Measurements from ENCODE around the gene KAZN.
A peak's percentile ranks its signal among the peaks of the same experiment; 100 is the strongest.

KAZN gene

DNA sequence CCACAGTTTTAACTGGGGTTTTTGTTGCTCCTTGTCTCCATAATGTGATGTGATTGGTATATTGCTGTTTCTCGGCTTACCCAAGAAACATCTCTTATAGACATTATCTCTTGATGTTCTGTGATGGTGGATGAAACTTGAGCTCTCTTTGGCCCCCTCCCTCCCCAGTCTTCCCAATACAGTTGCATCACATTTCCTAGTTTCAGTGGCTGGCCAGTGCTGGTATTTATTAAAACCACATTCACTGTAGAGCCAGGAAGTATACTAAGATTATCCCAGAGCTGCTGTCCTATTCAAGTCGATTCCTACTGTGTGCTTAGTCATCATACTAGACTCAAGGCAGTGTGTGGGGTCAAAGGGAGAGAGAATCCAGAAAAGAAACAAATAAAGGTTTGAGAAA is 244.4 kb downstream of the KAZN start:
- no peaks in the 10 kb centered on the region for H3K27me3 ChIP-seq (replicated peaks; ENCODE audit: insufficient read depth, low read length)
- no peak overlapping the region for H3K4me3 ChIP-seq (ENCODE audit: low read length)
- no peaks in the 10 kb centered on the region for H3K36me3 ChIP-seq (replicated peaks; ENCODE audit: insufficient read depth, low read length)
- DNase-seq: no peak
- H3K27ac ChIP-seq (ENCODE audit: low read length): no peak overlapping the region
- no peak overlapping the region for H2AFZ ChIP-seq (ENCODE audit: low read length)
- no peaks in the 10 kb centered on the region for H3K79me2 ChIP-seq (ENCODE audit: low read length)
- H3K9me2 ChIP-seq (replicated peaks; ENCODE audit: insufficient read depth, low read length): no peaks in the 10 kb centered on the region
- no peaks in the 10 kb centered on the region for H4K20me1 ChIP-seq (ENCODE audit: insufficient read depth, low read length)
- peaks cover 11% of the 10 kb centered on the region for H3K4me1 ChIP-seq (ENCODE audit: low read length)
- no peaks in the 10 kb centered on the region for H3K9me3 ChIP-seq (replicated peaks; ENCODE audit: insufficient read depth, low read length)
- H3K9ac ChIP-seq (ENCODE audit: low read length): no peak overlapping the region
- TF ChIP-seq EZH2phosphoT487 (IDR thresholded peaks at IDR 0.05; ENCODE audit: low read length) (no peak), EZH2 (optimal IDR thresholded peaks at IDR 0.05; ENCODE audit: low read depth, low read length) (no peak)
- TF ChIP-seq, protein P1, sequence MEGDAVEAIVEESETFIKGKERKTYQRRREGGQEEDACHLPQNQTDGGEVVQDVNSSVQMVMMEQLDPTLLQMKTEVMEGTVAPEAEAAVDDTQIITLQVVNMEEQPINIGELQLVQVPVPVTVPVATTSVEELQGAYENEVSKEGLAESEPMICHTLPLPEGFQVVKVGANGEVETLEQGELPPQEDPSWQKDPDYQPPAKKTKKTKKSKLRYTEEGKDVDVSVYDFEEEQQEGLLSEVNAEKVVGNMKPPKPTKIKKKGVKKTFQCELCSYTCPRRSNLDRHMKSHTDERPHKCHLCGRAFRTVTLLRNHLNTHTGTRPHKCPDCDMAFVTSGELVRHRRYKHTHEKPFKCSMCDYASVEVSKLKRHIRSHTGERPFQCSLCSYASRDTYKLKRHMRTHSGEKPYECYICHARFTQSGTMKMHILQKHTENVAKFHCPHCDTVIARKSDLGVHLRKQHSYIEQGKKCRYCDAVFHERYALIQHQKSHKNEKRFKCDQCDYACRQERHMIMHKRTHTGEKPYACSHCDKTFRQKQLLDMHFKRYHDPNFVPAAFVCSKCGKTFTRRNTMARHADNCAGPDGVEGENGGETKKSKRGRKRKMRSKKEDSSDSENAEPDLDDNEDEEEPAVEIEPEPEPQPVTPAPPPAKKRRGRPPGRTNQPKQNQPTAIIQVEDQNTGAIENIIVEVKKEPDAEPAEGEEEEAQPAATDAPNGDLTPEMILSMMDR (IDR thresholded peaks at IDR 0.05; ENCODE audit: low read length): no peak
- peak overlapping the region; percentile 15; the same call in 1 of the 2 replicates for H3K4me2 ChIP-seq (ENCODE audit: low read depth, low read length)
- H3F3A ChIP-seq (ENCODE audit: insufficient read depth, low read length): peaks cover 7% of the 10 kb centered on the region; the same call in 1 of the 2 replicates

DNA sequence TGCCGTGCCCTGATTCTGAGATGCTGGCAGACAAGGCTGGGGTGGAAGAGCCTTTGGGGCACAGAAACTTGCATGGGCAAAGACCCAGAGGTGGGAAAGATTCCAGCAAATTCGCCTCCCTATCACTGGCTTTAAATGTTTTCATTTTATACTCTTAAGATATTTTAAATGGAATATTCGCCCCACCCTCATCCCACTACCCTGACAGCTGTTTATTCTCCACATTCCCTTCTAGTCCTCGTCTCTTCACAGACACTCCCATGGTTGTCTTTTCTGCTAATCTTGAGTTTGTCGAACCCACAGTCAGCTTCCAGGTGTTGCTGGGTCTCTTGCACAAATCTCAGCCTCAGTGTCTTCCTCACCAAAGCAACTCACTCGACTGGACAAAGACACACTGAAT is 245.0 kb downstream of the KAZN start:
- Histone ChIP-seq H3K79me2 (ENCODE audit: low read length) (no peaks in the 10 kb centered on the region), H3K4me2 (ENCODE audit: low read depth, low read length) (no peak overlapping the region), H3K36me3 (replicated peaks; ENCODE audit: insufficient read depth, low read length) (no peaks in the 10 kb centered on the region), H2AFZ (ENCODE audit: low read length) (no peak overlapping the region), H3F3A (ENCODE audit: insufficient read depth, low read length) (peaks cover 6% of the 10 kb centered on the region; the same call in 1 of the 2 replicates), H4K20me1 (ENCODE audit: insufficient read depth, low read length) (no peaks in the 10 kb centered on the region), H3K9me3 (replicated peaks; ENCODE audit: insufficient read depth, low read length) (no peaks in the 10 kb centered on the region), H3K27ac (ENCODE audit: low read length) (no peak overlapping the region), H3K27me3 (replicated peaks; ENCODE audit: insufficient read depth, low read length) (no peaks in the 10 kb centered on the region), H3K4me3 (ENCODE audit: low read length) (no peak overlapping the region), H3K4me1 (ENCODE audit: low read length) (peaks cover 11% of the 10 kb centered on the region), H3K9ac (ENCODE audit: low read length) (no peak overlapping the region), H3K9me2 (replicated peaks; ENCODE audit: insufficient read depth, low read length) (no peaks in the 10 kb centered on the region)
- no peak for DNase-seq
- TF ChIP-seq EZH2 (optimal IDR thresholded peaks at IDR 0.05; ENCODE audit: low read depth, low read length): no peak

DNA sequence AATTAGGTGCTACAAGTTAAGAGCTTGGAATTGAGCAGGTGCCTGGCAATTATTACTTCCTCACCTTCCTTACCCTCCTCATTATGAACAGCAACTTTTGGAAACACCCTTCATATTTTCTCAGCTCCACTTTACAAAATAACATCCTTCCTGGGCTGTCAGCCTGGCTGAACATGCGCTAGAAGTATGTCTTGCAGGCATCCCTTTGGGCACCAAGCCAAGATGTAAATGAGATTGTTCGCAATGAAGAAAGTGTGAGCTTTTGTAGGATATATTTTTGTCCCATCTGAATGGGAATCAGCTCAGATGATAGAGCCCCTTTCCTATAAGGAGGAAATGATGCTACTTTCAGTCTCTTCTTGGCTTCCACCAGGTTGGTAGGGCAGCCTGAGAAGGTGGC is 245.9 kb downstream of the KAZN start:
- Histone ChIP-seq H3K36me3 (replicated peaks; ENCODE audit: insufficient read depth, low read length) (no peaks in the 10 kb centered on the region), H3K79me2 (ENCODE audit: low read length) (no peaks in the 10 kb centered on the region), H3K27me3 (replicated peaks; ENCODE audit: insufficient read depth, low read length) (no peaks in the 10 kb centered on the region), H3K9ac (ENCODE audit: low read length) (no peak overlapping the region), H3K4me1 (ENCODE audit: low read length) (peaks cover 11% of the 10 kb centered on the region), H4K20me1 (ENCODE audit: insufficient read depth, low read length) (no peaks in the 10 kb centered on the region), H3F3A (ENCODE audit: insufficient read depth, low read length) (peaks cover 3% of the 10 kb centered on the region; the same call in 1 of the 2 replicates), H2AFZ (ENCODE audit: low read length) (no peak overlapping the region), H3K4me3 (ENCODE audit: low read length) (no peak overlapping the region), H3K9me3 (replicated peaks; ENCODE audit: insufficient read depth, low read length) (no peaks in the 10 kb centered on the region), H3K4me2 (ENCODE audit: low read depth, low read length) (no peak overlapping the region), H3K9me2 (replicated peaks; ENCODE audit: insufficient read depth, low read length) (no peaks in the 10 kb centered on the region), H3K27ac (ENCODE audit: low read length) (no peak overlapping the region)
- no peak for DNase-seq
- no peak for TF ChIP-seq EZH2phosphoT487 (IDR thresholded peaks at IDR 0.05; ENCODE audit: low read length)
- no peak for TF ChIP-seq EZH2 (optimal IDR thresholded peaks at IDR 0.05; ENCODE audit: low read depth, low read length)
- TF ChIP-seq, protein P1 (IDR thresholded peaks at IDR 0.05; ENCODE audit: low read length): no peak

DNA sequence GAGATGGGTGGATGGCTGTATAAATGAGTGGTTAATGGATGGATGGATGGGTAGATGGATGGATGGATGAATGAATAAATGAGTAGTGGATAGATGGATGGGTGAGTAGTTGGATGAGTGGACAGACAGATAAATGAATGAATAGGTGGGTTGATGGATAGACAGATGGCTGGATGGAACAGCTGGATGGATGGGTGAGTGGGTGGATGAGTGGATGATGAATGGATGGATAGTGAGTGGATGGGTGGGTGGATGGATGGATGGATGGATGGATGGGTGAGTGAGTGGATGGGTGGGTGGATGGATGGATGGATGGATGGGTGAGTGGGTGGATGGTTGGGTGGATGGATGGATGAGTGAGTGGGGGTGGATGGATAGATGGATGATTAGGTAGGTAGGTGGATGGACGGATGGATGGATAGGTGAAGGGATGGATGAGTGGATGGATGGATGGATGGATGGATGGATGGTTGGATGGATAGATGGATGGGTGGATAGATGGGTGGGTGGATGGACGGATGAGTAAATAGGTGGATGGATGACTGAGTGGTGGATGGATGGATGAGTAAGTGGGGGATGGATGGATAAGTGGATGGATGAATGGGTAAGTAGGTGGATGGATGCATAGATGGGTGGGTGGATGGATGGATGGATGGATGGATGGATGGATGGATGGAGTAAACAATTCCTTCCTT is 246.6 kb downstream of the KAZN start:
- Histone ChIP-seq H3K9me2 (replicated peaks; ENCODE audit: insufficient read depth, low read length) (no peaks in the 10 kb centered on the region), H4K20me1 (ENCODE audit: insufficient read depth, low read length) (no peaks in the 10 kb centered on the region), H3K4me1 (ENCODE audit: low read length) (peaks cover 11% of the 10 kb centered on the region), H3K9ac (ENCODE audit: low read length) (no peak overlapping the region), H3K27ac (ENCODE audit: low read length) (no peak overlapping the region), H3K9me3 (replicated peaks; ENCODE audit: insufficient read depth, low read length) (no peaks in the 10 kb centered on the region), H3F3A (ENCODE audit: insufficient read depth, low read length) (no peaks in the 10 kb centered on the region), H3K79me2 (ENCODE audit: low read length) (no peaks in the 10 kb centered on the region), H3K4me3 (ENCODE audit: low read length) (no peak overlapping the region), H3K27me3 (replicated peaks; ENCODE audit: insufficient read depth, low read length) (no peaks in the 10 kb centered on the region), H2AFZ (ENCODE audit: low read length) (no peak overlapping the region), H3K36me3 (replicated peaks; ENCODE audit: insufficient read depth, low read length) (no peaks in the 10 kb centered on the region), H3K4me2 (ENCODE audit: low read depth, low read length) (no peak overlapping the region)
- DNase-seq: no peak
- no peak for TF ChIP-seq EZH2 (optimal IDR thresholded peaks at IDR 0.05; ENCODE audit: low read depth, low read length)
- no peak for TF ChIP-seq EZH2phosphoT487 (IDR thresholded peaks at IDR 0.05; ENCODE audit: low read length)
- TF ChIP-seq, protein P1 (IDR thresholded peaks at IDR 0.05; ENCODE audit: low read length): no peak

Data from MM.1S (cell line).